NOMO-1 treated with dmso at 0.1 percent for 144 hours (cell line): ENCODE results near the gene SOD1.
A peak's percentile ranks its signal among the peaks of the same experiment; 100 is the strongest.
"Not testable (repeated sequence)": the region's sequence is repeated elsewhere in the genome, so short reads cannot be mapped to it uniquely, and the experiment has no call there.

Experiments
- DNase-seq: peaks from one replicate; lab custom pipeline; 2025; ENCODE audit not compliant: unreplicated experiment; lab: John Stamatoyannopoulos, UW

SOD1 gene

DNA sequence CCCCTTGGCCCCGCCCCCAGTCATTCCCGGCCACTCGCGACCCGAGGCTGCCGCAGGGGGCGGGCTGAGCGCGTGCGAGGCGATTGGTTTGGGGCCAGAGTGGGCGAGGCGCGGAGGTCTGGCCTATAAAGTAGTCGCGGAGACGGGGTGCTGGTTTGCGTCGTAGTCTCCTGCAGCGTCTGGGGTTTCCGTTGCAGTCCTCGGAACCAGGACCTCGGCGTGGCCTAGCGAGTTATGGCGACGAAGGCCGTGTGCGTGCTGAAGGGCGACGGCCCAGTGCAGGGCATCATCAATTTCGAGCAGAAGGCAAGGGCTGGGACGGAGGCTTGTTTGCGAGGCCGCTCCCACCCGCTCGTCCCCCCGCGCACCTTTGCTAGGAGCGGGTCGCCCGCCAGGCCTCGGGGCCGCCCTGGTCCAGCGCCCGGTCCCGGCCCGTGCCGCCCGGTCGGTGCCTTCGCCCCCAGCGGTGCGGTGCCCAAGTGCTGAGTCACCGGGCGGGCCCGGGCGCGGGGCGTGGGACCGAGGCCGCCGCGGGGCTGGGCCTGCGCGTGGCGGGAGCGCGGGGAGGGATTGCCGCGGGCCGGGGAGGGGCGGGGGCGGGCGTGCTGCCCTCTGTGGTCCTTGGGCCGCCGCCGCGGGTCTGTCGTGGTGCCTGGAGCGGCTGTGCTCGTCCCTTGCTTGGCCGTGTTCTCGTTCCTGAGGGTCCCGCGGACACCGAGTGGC, at the start of gene SOD1:
SOD1 (plus strand) TSS at position 158 of the 723 bp plus-strand sequence; CDS start at position 235, 77 bp downstream.
- DNase-seq = peak; percentile 92

DNA sequence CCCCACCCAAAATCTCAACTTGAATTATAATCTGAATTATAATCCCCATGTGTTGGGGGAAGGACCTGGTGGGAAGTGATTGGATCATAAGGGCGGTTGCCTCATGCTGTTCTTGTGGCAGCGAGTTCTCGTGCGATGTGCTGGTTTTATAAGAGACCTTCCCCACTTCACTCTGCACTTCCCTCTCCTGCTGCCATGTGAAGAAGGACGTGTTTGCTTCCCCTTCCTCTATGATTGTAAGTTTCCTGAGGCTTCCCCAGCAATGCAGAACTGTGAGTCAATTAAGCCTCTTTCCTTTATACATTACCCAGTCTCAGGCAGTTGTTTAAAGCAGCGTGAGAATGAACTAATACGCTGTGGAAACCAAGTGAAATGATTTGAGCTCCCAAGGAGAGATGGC, 48.0 kb upstream of the SOD1 start:
- no peak for DNase-seq

- peak; percentile 8 for DNase-seq
Measured at GRCh38 chr21:31612894-31613785, 46.4 kb upstream of the SOD1 start.

DNA sequence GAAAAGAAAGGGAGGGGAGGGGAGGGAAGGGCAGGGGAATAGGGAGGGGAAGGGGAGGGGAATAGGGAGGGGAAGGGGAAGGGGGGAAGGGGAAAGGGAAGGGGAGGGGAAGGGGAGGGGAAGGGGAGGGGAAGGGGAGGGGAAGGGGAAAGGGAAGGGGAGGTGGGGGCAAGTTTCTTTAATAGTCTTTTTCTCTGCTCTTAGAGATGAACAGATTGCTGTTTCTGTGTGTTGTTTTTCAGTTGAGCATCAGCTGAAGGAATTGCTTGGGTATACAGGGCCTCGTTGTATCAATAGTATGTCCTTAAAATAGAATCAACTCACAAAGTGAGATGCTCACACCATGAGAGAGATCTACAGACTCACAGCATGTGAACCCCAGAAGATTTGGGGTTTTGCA, 44.8 kb upstream of the SOD1 start:
- no peak for DNase-seq

DNA sequence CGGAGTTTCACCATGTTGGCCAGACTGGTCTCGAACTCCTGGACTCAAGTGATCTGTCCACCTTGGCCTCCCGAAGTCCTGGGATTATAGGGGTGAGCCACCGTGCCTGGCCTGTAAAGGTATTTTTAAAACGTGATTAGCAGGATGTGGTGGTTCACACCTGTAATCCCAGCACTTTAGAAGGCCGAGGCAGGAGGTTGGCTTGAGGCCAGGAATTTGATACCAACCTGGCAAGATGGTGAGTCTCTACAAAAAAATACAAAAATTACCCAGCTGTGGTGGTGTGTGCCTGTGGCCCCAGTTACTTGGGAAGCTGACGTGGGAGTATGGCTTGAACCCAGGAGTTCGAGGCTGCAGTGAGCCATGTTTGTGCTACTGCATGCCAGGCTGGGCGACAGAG, 43.3 kb upstream of the SOD1 start:
- DNase-seq = no peak

DNA sequence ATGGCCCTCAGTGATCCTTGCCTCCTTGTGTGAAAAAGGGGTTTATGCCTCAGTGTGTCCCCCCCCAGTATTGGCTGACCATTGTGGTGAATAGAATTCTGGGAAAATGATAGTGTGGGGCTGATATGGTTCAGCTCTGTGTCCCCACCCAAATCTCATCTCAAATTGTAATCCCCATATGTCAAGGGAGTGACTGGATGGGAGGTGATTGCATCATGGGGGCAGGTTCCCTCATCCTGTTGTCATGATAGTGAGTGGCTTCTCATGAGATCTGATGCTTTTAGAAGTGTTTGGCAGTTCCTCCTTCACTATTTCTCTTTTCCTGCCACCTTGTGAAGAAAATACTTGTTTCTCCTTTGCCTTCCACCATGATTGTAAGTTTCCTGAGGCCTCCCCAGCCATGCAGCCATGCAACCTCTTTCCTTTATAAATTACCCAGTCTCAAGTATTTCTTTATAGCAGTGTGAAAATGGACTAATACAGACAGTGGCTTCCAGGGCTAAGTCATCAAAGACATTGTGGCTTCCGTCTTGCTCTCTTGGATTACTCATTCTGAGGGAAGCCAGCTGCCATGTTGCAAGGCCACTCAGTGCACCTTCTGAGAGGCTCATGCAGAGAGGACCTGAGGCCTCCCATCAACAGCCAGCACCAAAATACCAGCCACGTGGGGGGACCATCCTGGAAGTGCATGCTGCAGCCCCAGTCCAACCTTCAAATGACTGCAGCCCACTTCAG, 40.6 kb upstream of the SOD1 start:
- no peak for DNase-seq

GRCh38 chr21:31622397-31622796, 37.1 kb upstream of the SOD1 start:
- no peak for DNase-seq

DNA sequence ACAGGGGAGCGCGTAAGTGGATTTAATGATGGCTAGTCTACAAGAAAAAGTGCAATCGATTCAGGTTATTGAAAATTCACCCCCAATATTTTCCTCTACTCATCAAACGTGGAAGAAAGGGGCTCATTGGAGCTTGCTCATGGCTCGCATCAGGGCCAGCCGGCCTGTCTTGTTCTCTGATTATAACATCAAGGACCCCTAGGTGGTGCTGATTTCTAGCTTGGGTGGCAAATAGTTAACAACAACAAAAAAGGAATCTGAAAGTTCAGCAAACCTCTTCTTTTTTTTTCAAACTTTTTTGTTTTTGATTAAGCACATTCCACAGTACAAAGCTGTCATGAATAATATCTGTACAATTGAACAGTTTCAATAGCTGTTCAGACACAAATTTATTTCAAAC, 35.8 kb upstream of the SOD1 start:
- DNase-seq = no peak

DNA sequence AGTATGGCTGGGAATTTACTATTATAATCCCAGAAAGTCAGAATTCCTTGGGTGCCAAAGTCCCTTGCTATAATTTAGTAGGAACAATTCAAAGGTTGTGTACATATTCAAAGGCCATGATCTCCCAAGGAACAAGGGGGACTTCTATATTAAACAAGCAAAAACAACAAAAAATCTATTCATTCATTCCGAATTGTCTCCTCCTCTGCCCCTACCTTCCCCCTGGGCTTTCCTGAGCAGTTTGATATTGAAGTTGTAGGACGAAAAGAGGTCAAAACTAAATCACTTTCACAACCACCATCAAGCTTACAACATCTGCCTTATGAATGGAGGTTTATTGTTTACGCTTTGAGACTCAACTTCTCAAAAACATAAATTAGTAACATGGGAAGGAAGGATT, 35.3 kb upstream of the SOD1 start:
- no peak for DNase-seq

- DNase-seq = no peak
Measured at GRCh38 chr21:31624961-31625491, 34.5 kb upstream of the SOD1 start.

- DNase-seq = no peak
Measured at GRCh38 chr21:31629972-31630711, 29.4 kb upstream of the SOD1 start.

- DNase-seq = not testable (repeated sequence)
Measured at GRCh38 chr21:31631881-31632280, 27.6 kb upstream of the SOD1 start.

DNA sequence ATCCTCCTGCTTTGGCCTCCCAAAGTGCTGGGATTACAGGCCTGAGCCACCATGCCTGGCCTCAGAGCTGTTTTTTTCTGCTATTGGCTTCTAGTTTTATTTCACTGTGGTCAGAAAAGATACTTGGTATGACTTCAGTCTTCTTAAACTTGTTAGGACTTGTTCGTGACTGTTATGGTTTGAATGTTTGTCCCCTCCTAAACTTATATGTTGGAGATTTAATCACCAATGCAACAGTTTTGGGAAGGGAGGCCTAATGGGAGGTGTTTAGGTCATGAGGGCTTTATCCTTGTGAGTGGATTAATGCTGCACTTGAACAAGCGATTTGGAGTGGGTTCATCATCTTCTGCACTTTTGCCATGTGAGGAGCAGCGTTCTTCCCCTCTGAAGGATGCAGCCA, 24.5 kb upstream of the SOD1 start:
- no peak for DNase-seq

DNA sequence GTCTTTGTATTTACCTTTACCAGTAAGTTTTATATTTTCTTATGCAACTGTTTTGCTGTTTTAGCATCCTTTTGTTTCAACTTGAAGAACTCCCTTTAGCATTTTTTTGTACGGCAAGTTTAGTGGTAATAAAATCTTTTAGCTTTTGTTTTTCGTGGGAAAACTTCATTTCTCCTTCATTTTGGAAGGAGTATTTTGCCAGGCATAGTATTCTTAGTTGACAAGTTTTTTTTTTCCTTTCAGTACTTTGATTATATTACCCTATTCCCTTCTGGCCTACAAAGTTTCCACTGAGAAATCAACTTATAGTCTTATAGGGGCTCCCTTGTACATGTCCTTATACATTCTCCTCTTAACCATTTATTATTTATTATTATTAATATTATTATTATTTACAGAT, 22.6 kb upstream of the SOD1 start:
- DNase-seq = no peak

DNA sequence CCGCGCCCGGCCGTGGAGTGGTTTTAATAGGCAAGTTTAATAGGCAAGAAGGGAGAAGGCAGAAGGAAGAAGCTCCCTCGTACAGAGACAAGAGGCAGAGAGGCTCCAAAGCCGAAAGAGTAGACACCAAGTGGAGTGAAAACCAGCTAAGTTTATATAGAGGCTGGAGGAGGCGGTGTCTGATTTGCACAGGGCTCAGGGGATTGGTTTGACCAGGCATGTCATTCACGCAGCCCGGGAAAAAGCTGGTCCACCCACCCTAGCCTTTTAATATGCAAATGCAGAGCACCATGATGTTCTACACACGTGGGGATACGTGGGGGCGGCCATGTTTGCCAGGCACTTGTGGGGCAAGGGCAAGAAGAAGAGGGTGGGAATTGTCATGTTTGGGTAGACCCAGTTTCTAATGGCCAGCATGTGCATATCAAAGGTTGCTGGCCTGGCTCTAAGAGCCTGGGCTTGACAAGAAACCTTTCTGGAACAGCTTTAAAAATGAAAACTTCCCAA, 18.0 kb upstream of the SOD1 start:
- no peak for DNase-seq

DNA sequence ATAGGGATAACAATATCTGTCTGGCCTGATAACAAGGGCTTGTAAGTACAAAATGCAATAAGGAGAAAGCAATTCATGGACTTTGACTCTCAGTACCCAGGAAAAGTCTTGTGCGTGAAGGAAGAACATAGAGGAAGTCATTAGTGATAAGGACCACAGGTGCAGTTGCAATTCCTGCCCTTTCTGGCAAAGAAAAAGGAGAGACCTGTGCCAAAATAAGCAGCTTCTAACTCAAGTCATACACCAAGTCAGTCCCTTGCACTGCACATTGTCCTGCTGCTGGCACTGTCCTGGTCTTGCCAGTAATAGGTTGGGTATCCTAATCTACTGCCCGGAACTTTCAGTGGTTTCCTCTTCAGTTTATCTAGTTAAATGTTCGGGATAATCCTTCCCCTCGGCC, 14.8 kb upstream of the SOD1 start:
- DNase-seq = no peak

- no peak for DNase-seq
Measured at GRCh38 chr21:31647650-31648049, 11.8 kb upstream of the SOD1 start.

DNA sequence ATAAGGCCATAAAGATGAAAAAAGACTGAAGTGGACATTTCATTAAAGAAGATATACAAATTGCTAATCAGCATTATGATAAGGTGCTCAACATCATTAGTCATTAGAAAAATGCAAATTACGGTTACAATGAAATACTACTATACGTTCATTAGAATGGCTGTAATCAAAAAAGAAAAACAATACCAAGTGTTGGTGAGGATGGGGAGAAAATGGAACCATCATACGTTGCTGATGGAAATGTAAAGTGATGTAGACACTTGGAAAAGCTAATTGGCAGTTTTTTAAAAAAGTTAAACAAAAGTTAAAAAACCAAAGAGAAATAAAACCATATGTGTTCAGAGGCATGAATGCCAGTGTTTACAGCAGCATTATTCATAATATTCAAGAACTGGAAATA, 8.6 kb upstream of the SOD1 start:
- no peak for DNase-seq

DNA sequence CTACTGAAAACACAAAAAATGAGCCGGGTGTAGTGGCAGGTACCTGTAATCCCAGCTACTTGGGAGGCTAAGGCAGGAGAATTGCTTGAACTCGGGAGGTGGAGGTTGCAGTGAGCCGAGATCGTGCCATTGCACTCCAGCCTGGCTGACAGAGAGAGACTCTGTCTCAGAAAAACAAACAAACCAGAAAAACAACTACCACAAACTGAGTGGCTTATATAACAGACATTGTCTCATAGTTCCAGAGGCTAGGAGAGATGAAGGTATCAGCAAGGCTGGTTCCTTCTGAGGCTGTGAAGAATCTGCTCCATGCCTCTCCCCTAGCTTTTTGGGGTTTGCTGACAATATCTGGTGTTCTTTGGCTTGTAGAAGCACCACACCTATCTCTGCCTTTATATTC, 8.0 kb upstream of the SOD1 start:
- DNase-seq = not testable (repeated sequence)

GRCh38 chr21:31654340-31654739, 5.2 kb upstream of the SOD1 start:
- DNase-seq = no peak
